Measurements from ENCODE around the gene MEAF6.
A peak's percentile ranks its signal among the peaks of the same experiment; 100 is the strongest.
"Not testable (repeated sequence)": the region's sequence is repeated elsewhere in the genome, so short reads cannot be mapped to it uniquely, and the experiment has no call there.

Gene MEAF6

DNA sequence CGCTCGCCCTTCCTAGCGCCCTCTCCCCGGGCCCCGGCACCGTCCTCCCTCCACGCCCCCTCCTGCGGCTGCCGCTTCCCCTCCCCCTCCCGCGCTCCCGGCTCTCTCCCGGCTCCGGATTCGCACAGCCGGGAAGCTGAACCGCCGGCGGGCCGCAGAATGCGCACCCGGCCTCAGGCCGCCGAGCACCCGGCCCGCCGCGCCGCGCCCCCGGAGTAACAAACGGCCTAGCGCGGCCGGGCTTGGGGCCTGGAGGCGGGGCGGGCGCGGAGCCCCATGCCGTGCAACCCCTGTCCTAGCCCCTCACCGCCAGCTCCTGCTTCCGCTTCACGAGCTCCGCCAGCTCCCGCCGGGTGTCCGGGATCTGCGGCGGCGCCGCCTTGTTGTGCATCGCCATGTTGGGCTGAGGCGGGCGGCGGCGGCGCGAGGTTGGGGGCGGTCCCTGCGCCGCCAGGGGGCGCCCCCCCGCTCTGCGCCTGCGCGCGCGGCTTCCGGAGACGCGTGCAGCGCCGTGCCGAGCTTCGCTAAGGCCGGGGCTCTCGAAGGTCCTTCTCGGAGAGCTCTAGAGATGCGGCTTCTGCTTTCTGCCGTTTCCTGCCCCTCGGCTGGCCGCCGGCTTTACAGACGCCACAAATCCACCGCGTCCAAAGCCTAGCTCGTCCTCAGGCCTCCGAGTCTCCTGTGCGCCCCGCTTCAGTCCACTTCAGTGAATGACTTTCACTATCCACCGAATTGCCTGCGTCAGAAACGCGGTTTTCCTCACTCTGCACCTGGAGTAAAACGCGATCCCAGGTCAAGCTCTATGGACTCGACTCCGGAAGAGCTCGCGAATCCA, at the start of gene MEAF6:
Gene MEAF6, minus strand, starts transcription at position 417 of the 835 bp plus-strand sequence. Its CDS starts 20 bp downstream, at position 397.
- peak; percentile 90 for DNase-seq (ENCODE audit: low spot score)

DNA sequence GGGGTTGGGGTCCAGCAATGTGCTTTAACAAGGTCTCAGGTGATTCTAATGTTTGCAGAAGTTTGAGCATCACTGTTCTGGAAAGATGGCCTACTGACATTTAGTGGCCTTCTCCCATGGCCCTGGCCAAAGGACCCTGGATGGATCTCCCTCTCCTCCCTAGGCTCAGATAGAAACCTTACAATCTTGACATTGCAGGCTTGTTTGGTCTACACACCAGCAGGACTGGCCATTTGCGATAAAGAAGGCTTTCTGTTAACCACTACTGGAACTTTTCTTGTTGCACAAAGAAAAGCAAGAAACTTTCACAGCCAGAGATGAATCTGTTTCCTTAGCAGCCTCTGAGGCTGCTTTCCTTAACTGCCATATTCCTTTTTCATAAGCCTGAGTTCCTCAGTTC, 48.4 kb upstream of the MEAF6 start:
- DNase-seq (ENCODE audit: low spot score): no peak

DNA sequence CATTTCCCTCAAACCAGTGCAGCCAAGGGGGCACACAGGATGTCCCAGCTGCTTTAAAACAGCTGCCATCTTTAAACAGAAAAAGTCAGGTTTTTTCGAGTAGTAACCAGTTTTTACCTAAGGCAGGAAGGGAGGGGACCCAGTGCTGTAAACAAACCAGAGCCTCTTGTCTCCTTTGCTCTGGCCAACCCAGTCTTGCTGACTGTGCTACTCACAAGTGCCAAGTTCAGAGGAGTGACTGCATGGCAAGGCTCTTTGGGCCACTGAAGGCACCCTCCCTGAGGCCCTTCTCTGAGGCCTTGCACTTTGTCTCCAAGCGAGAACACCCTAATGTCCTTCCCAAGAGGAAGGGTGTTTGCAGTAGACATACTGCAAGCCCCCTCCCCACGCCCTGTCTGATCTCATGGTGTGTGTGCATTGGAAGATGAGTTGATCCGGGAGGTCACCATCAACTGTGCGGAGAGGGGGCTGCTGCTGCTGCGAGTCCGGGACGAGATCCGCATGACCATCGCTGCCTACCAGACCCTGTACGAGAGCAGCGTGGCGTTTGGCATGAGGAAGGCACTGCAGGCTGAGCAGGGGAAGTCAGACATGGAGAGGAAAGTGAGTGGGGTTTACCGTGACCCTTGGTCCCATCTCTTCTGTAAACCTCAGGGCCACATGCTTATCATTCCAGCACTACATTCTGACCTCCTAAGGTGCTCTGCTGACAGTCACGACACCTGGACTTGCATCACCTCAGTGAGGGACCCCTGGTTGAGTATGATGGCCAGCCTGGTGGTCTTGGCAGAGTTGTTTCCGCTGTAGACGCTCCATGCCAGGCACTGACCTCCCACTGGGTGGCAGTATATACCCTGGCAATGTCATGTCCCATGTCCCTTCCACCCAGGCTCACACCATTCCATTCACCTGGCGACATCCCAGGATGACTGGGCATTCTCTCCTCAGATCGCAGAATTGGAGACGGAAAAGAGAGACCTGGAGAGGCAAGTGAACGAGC, 46.9 kb upstream of the MEAF6 start:
- peak; percentile 59 for DNase-seq (ENCODE audit: low spot score)

DNA sequence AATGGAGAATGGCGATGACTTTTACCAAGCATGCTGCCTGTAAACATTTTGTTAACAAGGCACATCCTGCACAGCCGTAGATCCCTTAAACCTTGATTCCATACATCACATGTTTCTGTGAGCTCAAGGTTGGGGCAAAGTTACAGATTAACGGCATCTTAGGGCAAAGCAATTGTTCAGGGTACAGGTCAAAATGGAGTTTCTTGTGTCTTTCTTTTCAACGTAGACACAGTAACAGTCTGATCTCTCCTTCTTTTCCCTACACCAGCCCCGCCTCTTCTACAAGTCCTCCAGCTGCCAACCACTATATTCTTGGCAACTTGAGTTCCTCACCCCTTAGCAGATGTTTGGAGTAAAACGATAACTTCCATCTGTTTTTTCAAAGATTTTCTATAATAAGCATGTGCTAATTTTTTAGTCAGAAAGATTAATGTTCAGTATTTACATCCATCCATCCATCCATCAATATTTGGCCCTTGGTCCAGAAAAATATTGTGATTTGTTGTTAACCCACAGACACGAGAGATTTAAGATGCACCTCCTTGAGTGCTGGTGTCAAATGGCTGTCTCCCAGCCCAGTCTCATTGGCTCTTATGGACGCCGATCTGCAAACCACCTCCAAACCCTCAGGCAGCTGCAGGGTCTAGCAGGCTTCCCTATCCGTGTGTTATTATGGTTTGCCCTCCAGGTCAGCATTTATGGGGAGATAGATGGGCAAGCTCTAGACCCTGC, 46.0 kb upstream of the MEAF6 start:
- DNase-seq (ENCODE audit: low spot score): no peak

DNA sequence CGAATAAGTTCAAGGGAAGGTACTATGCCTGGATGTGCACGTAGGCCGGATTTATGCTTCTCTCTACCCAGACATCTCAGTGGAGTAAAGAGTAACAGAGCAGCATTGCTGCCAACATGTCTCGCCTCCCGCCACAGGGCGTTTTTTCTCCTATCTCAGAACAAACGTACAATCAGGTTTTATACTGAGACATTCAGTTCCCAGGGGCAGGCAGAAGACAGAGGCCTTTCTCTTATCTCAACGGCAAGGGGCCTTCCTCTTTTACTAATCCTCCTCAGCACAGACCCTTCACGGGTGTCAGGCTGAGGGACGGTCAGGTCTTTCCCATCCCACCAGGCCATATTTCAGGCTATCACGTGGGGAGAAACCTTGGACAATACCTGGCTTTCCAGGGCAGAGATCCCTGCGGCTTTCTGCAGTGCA, 45.4 kb upstream of the MEAF6 start:
- DNase-seq (ENCODE audit: low spot score): not testable (repeated sequence)

DNA sequence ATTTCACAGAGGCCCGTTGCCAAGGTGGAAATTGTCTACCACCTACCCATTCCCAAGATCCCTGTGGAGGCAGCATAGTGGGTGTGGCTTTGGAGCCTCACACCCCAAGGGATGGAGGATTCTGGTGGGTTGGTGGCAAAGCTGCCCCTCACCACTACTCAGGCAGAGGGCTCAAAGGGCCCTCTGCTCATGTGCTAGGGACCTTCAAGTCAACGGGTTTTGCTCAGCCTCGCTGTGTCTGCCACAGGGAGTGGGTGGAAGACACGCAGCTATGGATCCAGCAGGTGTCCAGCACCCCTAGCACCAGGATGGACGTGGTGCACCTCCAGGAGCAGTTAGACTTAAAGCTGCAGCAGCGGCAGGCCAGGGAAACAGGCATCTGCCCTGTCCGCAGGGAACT, 44.5 kb upstream of the MEAF6 start:
- DNase-seq (ENCODE audit: low spot score): no peak

DNA sequence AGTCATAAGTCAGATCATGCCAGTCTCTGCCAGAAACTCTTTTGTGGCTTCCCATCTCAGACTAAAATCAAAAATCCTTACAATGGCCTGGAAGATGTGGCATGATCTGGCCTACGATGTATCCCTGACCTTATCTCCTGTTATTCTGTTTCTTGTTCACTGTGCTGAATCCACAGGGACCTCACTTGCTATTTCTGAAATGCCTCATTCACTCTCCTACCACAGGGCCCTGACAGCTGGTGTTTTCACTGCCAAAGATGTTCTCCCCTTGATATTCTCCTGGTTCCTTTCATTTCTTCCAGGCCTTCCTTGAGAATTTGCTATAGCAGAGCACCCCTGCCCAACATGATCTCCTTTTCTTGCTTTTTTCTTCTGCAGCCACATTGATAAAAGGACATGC, 43.8 kb upstream of the MEAF6 start:
- no peak for DNase-seq (ENCODE audit: low spot score)

DNA sequence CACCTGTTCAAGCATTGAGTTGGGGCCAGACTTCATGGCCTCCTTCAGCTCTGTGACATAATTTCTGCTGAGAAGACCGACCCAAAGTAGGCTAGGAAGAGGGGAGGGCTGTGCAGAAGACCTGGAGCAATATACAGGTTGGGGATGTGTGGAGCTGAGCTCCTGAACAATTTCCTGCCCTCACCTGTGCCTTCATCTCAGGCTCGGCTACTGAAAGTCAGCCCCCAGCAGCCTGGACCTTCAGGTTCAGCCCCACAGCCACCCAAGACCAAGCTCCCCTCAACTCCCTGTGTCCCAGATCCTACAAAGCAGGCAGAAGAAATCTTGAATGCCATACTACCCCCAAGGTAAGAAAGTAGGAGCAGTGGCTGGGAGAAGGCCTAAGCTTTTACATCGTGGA, 42.8 kb upstream of the MEAF6 start:
- DNase-seq (ENCODE audit: low spot score): no peak

DNA sequence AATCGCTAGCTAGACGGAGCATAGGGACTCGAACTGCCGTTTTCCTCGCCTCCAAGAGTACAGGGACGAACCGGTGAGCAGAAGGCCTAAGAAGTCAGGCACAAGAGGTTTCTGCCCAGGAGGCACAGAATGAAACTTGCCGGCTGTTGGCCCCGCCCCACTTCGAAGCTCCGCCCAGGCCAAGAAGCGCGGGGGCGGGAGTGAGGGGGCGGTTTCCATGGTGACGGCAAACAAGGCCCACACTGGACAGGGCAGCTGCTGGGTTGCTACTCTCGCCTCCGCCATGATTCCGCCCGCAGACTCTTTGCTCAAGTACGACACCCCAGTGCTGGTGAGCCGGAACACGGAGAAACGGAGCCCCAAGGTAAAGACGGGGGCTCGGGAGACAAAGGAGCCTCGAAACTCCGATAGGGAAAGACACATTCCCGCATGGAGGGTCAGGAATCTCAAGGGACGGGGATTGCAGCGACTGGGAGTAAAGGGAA, 42.2 kb upstream of the MEAF6 start, which contains the start of gene DNALI1:
Gene DNALI1, plus strand, starts transcription at position 229 of the 485 bp plus-strand sequence. Its CDS starts 55 bp downstream, at position 284.
- peak; percentile 41 for DNase-seq (ENCODE audit: low spot score)

DNA sequence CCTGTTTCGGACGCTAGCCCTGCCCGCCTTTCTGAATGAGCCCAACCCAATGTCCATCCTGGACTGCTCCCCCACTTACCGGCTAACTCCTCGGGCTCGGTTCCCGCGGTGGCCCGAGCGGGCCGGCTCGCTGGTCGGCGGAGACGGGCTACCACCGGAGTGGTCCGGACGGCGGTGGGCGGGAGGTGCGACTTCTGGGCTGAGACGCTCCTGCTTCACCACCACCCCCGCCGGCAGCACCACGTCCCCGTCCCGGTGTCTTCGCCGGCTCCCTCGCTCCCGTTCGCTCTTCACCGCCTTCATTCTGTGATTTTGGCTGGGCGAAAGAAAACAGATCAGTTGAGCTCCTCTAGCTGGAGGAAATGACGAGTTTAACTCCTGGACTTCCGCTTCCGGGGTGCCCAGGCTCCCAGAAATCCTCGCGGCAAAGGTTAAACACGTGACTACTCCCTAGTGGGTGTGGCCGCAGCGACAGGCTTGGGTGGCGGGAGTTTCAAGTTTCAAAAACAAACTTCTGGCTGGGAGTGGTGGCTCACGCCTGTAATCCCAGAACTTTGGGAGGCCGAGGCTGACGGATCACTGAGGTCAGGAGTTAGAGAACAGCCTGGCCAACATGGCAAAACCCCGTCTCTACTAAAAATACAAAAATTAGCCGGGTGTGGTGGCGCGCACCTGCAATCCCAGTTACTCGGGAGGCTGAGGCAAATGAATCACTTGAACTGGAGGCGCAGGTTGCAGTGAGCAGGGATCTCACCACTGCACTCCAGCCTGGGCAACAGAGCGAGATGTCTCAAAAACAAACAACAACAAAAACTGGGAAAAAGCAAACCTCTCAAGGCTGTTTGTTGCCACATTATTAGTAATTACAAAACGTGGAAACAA, 39.6 kb upstream of the MEAF6 start, which contains the start of gene SNIP1:
Gene SNIP1, minus strand, starts transcription at position 367 of the 882 bp plus-strand sequence. Its CDS starts 64 bp downstream, at position 303.
- DNase-seq (ENCODE audit: low spot score): peak; percentile 97

DNA sequence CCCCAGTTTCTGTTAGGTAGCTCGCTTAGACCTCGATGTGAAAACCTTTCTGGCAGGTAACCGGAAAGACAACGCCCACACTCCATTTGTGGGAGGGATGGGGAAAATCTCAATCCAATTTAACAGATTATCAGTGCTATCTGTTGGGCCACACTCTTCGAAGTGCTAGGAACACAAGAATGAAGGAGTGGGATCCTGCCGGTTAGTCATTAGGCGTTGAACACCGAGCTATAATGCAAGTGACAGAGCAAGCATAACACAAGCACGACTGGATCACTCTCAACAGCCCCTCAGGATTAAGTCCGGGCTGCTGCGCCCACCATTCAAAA, 39.0 kb upstream of the MEAF6 start:
- no peak for DNase-seq (ENCODE audit: low spot score)

DNA sequence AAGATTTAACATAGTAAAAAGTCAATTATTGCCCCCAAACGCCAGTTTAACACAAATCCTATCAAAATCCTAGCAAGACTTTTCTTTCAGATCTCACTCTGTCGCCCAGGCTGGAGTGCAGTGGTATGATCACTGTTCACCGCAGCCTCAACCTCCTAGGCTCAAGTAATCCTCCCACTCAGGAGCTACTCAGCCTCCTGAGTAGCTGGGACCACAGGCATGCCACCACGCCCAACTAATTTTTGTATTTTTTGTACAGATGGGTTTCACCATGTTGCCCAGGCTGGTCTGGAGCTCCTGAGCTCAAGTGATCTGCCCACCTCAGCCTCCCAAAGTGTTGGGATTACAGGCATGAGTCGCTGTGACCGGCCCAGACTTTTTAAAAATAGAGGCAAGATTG, 34.8 kb upstream of the MEAF6 start:
- no peak for DNase-seq (ENCODE audit: low spot score)

DNA sequence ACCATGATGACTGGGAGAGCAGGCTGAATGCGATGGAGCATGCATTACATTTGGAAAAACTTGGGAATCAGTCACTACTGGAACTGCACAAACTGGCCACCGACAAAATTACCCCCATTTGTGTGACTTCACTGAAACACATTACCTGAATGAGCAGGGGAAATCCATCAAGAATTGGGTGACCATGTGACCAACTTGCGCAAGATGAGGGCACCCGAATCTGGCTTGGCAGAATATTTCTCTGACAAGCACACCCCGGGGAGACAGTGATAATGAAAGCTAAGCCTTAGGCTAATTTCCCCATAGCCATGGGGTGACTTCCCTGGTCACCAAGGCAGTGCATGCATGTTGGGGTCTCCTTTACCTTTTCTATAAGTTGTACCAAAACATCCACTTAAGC, 30.5 kb upstream of the MEAF6 start:
- no peak for DNase-seq (ENCODE audit: low spot score)

DNA sequence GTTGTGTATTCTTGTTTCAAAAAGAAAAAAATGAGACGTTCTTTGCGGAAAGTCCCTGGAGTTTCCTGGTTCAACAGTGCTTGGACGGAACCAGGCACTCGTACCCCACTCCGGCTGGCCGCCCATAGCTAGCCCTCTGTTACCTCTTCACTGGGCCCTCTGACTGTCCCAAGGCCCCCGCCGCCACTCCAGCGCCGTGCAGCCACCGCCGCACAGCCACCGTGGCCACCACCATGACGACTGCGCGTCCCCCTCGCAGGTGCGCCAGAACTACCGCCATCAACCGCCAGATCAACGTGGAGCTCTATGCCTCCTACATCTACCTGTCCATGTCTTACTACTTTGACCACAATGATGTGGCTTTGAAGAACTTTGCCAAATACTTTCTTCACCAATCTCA, 30.0 kb upstream of the MEAF6 start:
- DNase-seq (ENCODE audit: low spot score): no peak

DNA sequence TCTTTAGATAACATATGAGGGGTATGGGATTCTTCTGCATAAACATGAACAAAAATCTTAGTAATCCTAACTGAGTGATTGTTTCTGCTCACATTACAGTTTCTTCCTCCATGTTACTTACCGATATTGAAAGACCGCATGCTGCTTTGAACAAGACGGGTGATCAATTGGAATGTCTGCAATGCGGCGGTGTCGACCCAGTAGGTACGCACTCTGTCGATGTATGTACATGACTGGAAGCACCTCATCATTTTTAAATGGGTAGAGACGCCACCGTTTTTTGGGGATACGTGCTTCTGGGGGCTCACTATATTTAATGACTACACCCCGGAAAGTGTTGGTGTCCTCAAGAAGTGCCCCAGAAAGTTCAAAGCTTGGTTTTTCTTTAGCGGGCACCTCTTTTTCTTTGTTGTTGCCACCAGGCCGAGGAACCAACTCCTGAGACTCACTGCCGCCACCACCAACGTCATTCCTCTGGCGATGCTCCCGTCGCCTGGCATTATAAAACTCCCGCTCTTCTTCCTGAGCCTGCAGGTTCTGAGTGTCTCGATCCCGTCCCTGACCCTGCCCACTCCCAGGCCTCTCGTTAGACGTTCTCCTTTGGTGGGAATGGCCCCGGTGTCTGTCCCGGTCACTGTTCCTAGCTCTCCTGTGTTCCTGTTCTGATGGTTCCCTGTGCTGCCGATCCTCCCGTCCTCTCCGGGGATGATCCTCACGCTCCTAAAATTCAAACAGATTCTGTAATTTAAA, 25.6 kb upstream of the MEAF6 start:
- no peak for DNase-seq (ENCODE audit: low spot score)

DNA sequence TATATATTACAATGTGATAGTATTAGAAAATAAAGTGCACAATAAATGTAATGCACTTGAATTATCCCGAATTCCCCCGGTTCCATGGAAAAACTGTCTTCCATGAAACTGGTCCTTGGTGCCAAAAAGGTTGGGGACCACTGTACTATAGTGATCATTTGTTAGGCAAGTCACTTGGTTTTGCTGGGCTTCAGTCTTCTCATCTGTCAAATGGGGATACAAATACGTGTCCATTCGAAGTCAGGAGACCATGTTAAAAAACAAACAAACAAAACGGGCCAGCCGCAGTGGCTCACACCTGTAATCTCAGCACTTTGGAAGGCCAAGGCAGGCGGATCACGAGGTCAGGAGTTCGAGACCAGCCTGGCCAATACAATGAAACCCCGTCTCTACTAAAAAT, 24.6 kb upstream of the MEAF6 start:
- not testable (repeated sequence) for DNase-seq (ENCODE audit: low spot score)

DNA sequence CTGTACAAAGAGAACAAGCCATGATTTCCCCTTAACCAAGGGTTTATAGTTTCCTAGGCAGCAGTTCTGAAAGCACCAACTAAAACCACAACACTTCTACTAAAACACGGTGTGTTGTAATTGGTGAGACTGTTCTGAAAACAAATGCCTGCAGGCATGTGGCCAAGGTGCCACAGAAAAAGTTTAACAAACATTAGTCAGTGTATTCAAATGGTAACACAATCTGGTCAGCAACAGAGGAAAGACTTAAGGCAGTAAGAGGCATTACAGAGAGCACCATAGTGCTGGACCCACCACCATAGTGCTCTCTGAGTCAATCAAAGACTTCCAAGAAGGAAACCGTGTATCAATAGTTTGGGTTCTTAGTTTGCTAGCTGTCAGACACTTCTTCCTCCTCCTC, 22.8 kb upstream of the MEAF6 start:
- DNase-seq (ENCODE audit: low spot score): no peak

DNA sequence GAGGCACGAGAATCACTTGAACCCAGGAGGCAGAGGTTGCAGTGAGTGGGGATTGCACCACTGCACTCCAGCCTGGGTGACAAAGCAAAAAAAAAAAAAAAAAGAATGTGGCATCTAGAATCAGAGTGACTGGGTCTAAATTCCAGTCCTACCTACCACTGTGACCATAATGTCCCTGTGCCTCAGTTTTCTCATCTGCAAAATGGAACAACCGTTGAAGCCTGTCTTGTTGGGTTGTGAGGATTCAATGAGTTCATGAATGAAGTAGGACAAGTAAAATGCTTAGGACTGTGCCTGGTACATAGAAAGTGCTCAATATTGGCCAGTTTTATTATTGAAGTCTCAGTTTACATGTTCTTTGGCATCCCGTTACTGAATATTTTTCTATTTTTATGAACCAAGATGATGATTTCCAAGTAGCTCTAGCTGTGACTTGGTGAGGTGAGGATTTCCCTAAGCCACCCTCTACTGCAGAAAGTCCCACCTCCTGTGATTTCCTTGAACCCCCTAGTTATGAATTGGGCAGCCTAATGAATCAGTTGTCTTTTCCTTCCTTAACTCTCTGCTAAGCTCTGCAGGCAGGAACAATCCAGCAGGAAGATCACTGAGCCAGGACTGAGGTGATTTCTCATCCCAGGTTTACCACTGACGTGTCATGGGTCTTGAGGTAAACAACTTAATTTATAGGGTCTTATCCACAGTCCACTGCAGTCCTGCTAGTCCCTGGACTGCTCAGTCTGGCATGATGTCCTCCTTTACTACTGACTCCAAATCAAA, 18.9 kb upstream of the MEAF6 start:
- no peak for DNase-seq (ENCODE audit: low spot score)
